A549 (cell line): Measurements from ENCODE around the gene PLEKHM2. TPM values are rescaled to one million over a fixed set of nuclear protein-coding genes. Genes with fewer than 3 reads are reported as not detected.

Source experiments
- ATAC-seq, 2 experiments: fragments of 200-7000 bp in 1 of 2; fragments of >200 bp in 1 of 2; cut with Nextera tagmentation in 1 of 2; cut with Tn5 transposase in 1 of 2; 3 replicates each; pipeline versions ENCODE4 v1.8.0 to v1.9.1; 2018 to 2020; ENCODE audit warnings: mild to moderate bottlenecking in 1 of 2, moderate library complexity in 1 of 2
- CTCF ChIA-PET: fragments of 300-600 bp; sonication (Branson Sonifier 250); formaldehyde crosslinking; extraction: SDS; loops from one replicate; lab custom pipeline; 2021; ENCODE audit warnings: antibody characterized with exemption, inconsistent platforms; lab: Yijun Ruan, JAX
- POLR2A ChIA-PET: fragments of 350-600 bp; formaldehyde crosslinking; extraction: SDS; loops from one replicate; lab custom pipeline; 2021; ENCODE audit warnings: antibody characterized with exemption, inconsistent platforms; lab: Yijun Ruan, JAX
- DNase-seq, 2 experiments: peaks; one replicate each; pipeline versions ENCODE4 v3.0.0 to v3.0.0-alpha.2; 2011 to 2016; ENCODE audit warnings: low read depth in 1 of 2, low spot score in 1 of 2
- FAIRE-seq: peaks from 2 replicates; lab custom pipeline; 2011; peaks lifted over from hg19 to GRCh38; lab: Jason Lieb, UNC
- H3K27ac ChIP-seq, 2 experiments: fragments of >200 bp; sonication (Bioruptor Twin); formaldehyde crosslinking; 3 replicates each; pipeline ENCODE4 v1.5.1; 2016 to 2017
- H3K4me1 ChIP-seq: fragments of >200 bp; sonication (Bioruptor Twin); formaldehyde crosslinking; 3 replicates; pipeline ENCODE4 v1.6.1; 2016
- H3K4me2 ChIP-seq: fragments of >200 bp; sonication (Bioruptor Twin); formaldehyde crosslinking; 3 replicates; pipeline ENCODE4 v1.6.1; 2016
- H3K4me3 ChIP-seq: fragments of >200 bp; sonication (Bioruptor Twin); formaldehyde crosslinking; 3 replicates; pipeline ENCODE4 v1.5.1; 2016
- H3K9me3 ChIP-seq: fragments of >200 bp; sonication (Bioruptor Twin); formaldehyde crosslinking; 3 replicates; pipeline ENCODE4 v1.6.1; 2016
- ATOH8 ChIP-seq: fragments of 250-450 bp; sonication (Bioruptor Pico); IDR thresholded peaks from 2 replicates; pipeline ENCODE4 v1.5.0; 2020; ENCODE audit warnings: low read depth, mild to moderate bottlenecking, moderate library complexity
- CHD2 ChIP-seq: fragments of 150-350 bp; IDR thresholded peaks from 2 replicates; pipeline ENCODE4 v1.6.1; 2014; ENCODE audit warnings: low read length; ENCODE audit not compliant: partially characterized antibody
- EHMT2 ChIP-seq: fragments of 200-600 bp; sonication (generic); IDR thresholded peaks from 2 replicates; pipeline ENCODE4 v1.6.1; 2016; ENCODE audit warnings: antibody characterized with exemption, low read depth, mild to moderate bottlenecking, moderate library complexity
- GATA3 ChIP-seq: IDR thresholded peaks from 2 replicates; pipeline ENCODE4 v1.6.1; 2012; ENCODE audit warnings: borderline replicate concordance
- HEYL ChIP-seq: fragments of 250-450 bp; sonication (Bioruptor Pico); IDR thresholded peaks from 2 replicates; pipeline ENCODE4 v1.8.0; 2021; ENCODE audit warnings: mild to moderate bottlenecking, moderate library complexity
- JUNB ChIP-seq: fragments of >200 bp; sonication (Bioruptor Twin); formaldehyde crosslinking; IDR thresholded peaks from 2 replicates; pipeline ENCODE4 v1.6.1; 2016
- KDM5A ChIP-seq: fragments of 200-600 bp; sonication (generic); IDR thresholded peaks from 2 replicates; pipeline ENCODE4 v1.6.1; 2016; ENCODE audit warnings: antibody characterized with exemption, mild to moderate bottlenecking
- MAZ ChIP-seq: fragments of 150-350 bp; IDR thresholded peaks from 2 replicates; pipeline ENCODE4 v1.6.1; 2014; ENCODE audit warnings: antibody characterized with exemption, low read depth, low read length, borderline replicate concordance
- NFE2L2 ChIP-seq: fragments of 150-350 bp; conservative IDR thresholded peaks from 2 replicates; pipeline ENCODE4 v1.6.1; 2014; ENCODE audit warnings: low read length
- PHF8 ChIP-seq: fragments of 200-600 bp; sonication (generic); IDR thresholded peaks from 2 replicates; pipeline ENCODE4 v1.6.1; 2016; ENCODE audit warnings: low read depth, mild to moderate bottlenecking, antibody characterized with exemption, moderate library complexity, borderline replicate concordance
- POLR2AphosphoS2 ChIP-seq: conservative IDR thresholded peaks from 2 replicates; pipeline ENCODE4 v1.6.1; 2012; ENCODE audit warnings: low read length, improper control_type of control experiment, inconsistent platforms
- SMC3 ChIP-seq: fragments of >200 bp; sonication (Bioruptor Twin); formaldehyde crosslinking; IDR thresholded peaks from 3 replicates; pipeline ENCODE4 v1.6.1; 2018; ENCODE audit warnings: inconsistent platforms
- SREBF2 ChIP-seq: fragments of 450-650 bp; IDR thresholded peaks from 2 replicates; pipeline ENCODE4 v1.6.1; 2014; ENCODE audit warnings: mild to moderate bottlenecking, moderate library complexity
- ZFP36 ChIP-seq: fragments of 450-650 bp; IDR thresholded peaks from 2 replicates; pipeline ENCODE4 v1.6.1; 2014; ENCODE audit warnings: borderline replicate concordance; ENCODE audit not compliant: partially characterized antibody
- ZNF302 ChIP-seq: fragments of 250-450 bp; sonication (Bioruptor Pico); IDR thresholded peaks from 2 replicates; pipeline ENCODE4 v1.9.0; 2021; ENCODE audit warnings: inconsistent platforms, mild to moderate bottlenecking, moderate library complexity
- WGBS: methylation state at CpG from one replicate; pipeline ENCODE4 v1.1.6; 2017; ENCODE audit errors: missing lambda C conversion rate; 5-methylcytosine and 5-hydroxymethylcytosine counted together
- polyA plus RNA-seq, 4 experiments: library from polyadenylated mRNA; depleted of rRNA in 3 of 4; stranded (reverse); fragments of >200 nt; fragmentation: RNase III in 1 of 4; extraction: RNeasy Plus Mini Kit Qiagen cat#74134 plus additional on column Dnase treatment in 1 of 4; gene quantifications; 2 replicates in 3 of 4; 3 replicates in 1 of 4; pipeline ENCODE4 v1.2.3, GENCODE V29; 2011 to 2017
- TF ChIP-seq, protein P1 (sequence below): fragments of 250-450 bp; sonication (Bioruptor Pico); IDR thresholded peaks from 2 replicates; pipeline ENCODE4 v1.5.0; 2021; ENCODE audit warnings: mild to moderate bottlenecking, moderate library complexity, borderline replicate concordance
- TF ChIP-seq, protein P2 (sequence below): fragments of 200-600 bp; sonication (generic); IDR thresholded peaks from 2 replicates; pipeline ENCODE4 v1.6.1; 2016; ENCODE audit warnings: antibody characterized with exemption, mild to moderate bottlenecking, moderate library complexity
- TF ChIP-seq, protein P3 (sequence below): fragments of 150-350 bp; IDR thresholded peaks from 2 replicates; pipeline ENCODE4 v1.6.1; 2014; ENCODE audit warnings: low read depth, mild to moderate bottlenecking, low read length

The PLEKHM2 gene
- polyA plus RNA-seq, 2 of the 4 experiments (the other 2 are of a cell fraction) = 14.7 to 21.5 TPM

- H3K27ac ChIP-seq = no peak overlapping the region
- no peaks in the 10 kb centered on the region for H3K9me3 ChIP-seq
- no peak overlapping the region for H3K4me2 ChIP-seq
- no peaks in the 10 kb centered on the region for H3K4me1 ChIP-seq
- POLR2A ChIA-PET = no interaction called here
- H3K4me3 ChIP-seq = no peak overlapping the region
- TF ChIP-seq ZNF302 (CRISPR knock-in tag) (no peak), MAZ (no peak)
- DNase-seq (no peak), FAIRE-seq (no peak), ATAC-seq (no peak)
- WGBS = 81% methylated on average over 10 of the region's 13 CpGs
- CTCF ChIA-PET = interaction anchor here (1.5 to 5.5 kb wide), 3 partner anchors 9 to 16 kb away, joined by 3 to 31 read pairs (median 6); no protein-coding TSS in a partner anchor
Measured at GRCh38 chr1:15722836-15723532, 38.9 kb downstream of the PLEKHM2 start.

- no peak overlapping the region for H3K27ac ChIP-seq
- DNase-seq (no peak), ATAC-seq (no peak), FAIRE-seq (no peak)
- WGBS = 93% methylated on average over 17 of the region's 20 CpGs
- H3K9me3 ChIP-seq = no peaks in the 10 kb centered on the region
- H3K4me2 ChIP-seq = no peak overlapping the region
- H3K4me3 ChIP-seq = no peak overlapping the region
- ChIA-PET CTCF (interaction anchor here (1.5 to 2.1 kb wide), 3 partner anchors 8 to 17 kb away, joined by 3 to 6 read pairs (median 6); no protein-coding TSS in a partner anchor), POLR2A (no interaction called here)
- TF ChIP-seq HEYL (no peak), SMC3 (no peak), NFE2L2 (no peak), ATOH8 (no peak), ZFP36 (no peak)
- TF ChIP-seq, protein P1, sequence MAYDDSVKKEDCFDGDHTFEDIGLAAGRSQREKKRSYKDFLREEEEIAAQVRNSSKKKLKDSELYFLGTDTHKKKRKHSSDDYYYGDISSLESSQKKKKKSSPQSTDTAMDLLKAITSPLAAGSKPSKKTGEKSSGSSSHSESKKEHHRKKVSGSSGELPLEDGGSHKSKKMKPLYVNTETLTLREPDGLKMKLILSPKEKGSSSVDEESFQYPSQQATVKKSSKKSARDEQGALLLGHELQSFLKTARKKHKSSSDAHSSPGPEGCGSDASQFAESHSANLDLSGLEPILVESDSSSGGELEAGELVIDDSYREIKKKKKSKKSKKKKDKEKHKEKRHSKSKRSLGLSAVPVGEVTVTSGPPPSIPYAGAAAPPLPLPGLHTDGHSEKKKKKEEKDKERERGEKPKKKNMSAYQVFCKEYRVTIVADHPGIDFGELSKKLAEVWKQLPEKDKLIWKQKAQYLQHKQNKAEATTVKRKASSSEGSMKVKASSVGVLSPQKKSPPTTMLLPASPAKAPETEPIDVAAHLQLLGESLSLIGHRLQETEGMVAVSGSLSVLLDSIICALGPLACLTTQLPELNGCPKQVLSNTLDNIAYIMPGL (CRISPR knock-in tag) = no peak
- TF ChIP-seq, protein P2, sequence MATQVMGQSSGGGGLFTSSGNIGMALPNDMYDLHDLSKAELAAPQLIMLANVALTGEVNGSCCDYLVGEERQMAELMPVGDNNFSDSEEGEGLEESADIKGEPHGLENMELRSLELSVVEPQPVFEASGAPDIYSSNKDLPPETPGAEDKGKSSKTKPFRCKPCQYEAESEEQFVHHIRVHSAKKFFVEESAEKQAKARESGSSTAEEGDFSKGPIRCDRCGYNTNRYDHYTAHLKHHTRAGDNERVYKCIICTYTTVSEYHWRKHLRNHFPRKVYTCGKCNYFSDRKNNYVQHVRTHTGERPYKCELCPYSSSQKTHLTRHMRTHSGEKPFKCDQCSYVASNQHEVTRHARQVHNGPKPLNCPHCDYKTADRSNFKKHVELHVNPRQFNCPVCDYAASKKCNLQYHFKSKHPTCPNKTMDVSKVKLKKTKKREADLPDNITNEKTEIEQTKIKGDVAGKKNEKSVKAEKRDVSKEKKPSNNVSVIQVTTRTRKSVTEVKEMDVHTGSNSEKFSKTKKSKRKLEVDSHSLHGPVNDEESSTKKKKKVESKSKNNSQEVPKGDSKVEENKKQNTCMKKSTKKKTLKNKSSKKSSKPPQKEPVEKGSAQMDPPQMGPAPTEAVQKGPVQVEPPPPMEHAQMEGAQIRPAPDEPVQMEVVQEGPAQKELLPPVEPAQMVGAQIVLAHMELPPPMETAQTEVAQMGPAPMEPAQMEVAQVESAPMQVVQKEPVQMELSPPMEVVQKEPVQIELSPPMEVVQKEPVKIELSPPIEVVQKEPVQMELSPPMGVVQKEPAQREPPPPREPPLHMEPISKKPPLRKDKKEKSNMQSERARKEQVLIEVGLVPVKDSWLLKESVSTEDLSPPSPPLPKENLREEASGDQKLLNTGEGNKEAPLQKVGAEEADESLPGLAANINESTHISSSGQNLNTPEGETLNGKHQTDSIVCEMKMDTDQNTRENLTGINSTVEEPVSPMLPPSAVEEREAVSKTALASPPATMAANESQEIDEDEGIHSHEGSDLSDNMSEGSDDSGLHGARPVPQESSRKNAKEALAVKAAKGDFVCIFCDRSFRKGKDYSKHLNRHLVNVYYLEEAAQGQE = no peak
- H3K4me1 ChIP-seq = no peaks in the 10 kb centered on the region
Measured at GRCh38 chr1:15723631-15724246, 39.6 kb downstream of the PLEKHM2 start.

GRCh38 chr1:15724949-15725880 is 41.1 kb downstream of the PLEKHM2 start:
- Histone ChIP-seq H3K4me3 (no peak overlapping the region), H3K9me3 (no peaks in the 10 kb centered on the region), H3K4me1 (no peaks in the 10 kb centered on the region), H3K4me2 (no peak overlapping the region), H3K27ac (no peak overlapping the region)
- CTCF ChIA-PET = interaction anchor here (1.8 kb wide), 1 partner anchor 16 kb away, joined by 6 read pairs; no protein-coding TSS in a partner anchor
- WGBS = 100% methylated on average over 3 of the region's 26 CpGs
- POLR2A ChIA-PET = no interaction called here
- FAIRE-seq (no peak), ATAC-seq (no peak), DNase-seq (no peak)
- TF ChIP-seq CHD2 = no peak
- no peak for TF ChIP-seq ZFP36
- no peak for TF ChIP-seq PHF8
- no peak for TF ChIP-seq ATOH8
- TF ChIP-seq JUNB = no peak
- TF ChIP-seq SREBF2 = no peak
- TF ChIP-seq, protein P3, sequence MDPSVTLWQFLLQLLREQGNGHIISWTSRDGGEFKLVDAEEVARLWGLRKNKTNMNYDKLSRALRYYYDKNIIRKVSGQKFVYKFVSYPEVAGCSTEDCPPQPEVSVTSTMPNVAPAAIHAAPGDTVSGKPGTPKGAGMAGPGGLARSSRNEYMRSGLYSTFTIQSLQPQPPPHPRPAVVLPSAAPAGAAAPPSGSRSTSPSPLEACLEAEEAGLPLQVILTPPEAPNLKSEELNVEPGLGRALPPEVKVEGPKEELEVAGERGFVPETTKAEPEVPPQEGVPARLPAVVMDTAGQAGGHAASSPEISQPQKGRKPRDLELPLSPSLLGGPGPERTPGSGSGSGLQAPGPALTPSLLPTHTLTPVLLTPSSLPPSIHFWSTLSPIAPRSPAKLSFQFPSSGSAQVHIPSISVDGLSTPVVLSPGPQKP = no peak
- TF ChIP-seq POLR2AphosphoS2 = no peak
- no peak for TF ChIP-seq KDM5A
- no peak for TF ChIP-seq GATA3
- no peak for TF ChIP-seq EHMT2
